HG03565 (cell line): ENCODE data around the gene GNB5.
"Not testable (repeated sequence)": the region's sequence is repeated elsewhere in the genome, so short reads cannot be mapped to it uniquely, and the experiment has no call there.

Source experiments
- ATAC-seq: cut with Tn5 transposase; IDR thresholded peaks from one replicate; pipeline ENCODE4 v1.9.1; 2021; ENCODE audit warnings: mild to moderate bottlenecking, moderate library complexity; ENCODE audit not compliant: unreplicated experiment

Gene GNB5

DNA sequence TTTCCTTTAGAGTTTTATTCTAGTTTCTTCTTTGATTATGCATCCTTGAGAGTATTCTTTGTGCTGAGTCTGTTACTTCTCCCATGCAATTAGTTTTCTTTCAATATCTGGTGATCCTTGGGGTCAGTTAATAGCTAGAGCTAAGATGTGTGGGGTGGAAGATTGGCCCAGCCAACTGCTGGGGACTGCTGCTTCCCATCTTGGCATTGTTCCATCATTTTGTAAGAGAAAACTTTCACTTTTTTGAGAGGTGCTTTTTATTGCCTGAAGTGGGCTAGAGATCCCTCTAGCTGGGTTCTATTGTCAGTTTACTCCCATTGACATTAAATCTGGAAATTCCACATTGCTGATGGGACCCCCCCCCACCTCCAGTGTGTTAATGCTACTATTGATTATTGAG lies 94.0 kb downstream of the GNB5 start:
- ATAC-seq = no peak

DNA sequence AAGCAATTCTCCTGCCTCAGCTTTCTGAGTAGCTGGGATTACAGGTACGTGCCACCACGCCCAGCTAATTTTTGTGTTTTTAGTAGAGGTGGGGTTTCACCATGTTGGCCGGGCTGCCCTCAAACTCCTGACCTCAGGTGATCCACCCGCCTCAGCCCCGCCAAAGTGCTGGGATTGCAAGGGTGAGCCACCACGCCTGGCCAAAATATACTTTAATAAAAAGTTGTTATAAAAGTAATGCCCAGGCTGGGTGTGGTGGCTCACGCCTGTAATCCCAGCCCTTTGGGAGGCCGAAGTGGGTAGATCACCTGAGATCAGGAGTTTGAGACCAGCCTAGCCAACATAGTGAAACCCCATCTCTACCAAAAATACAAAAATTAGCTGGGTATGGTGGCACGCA lies 94.7 kb downstream of the GNB5 start:
- ATAC-seq = not testable (repeated sequence)

DNA sequence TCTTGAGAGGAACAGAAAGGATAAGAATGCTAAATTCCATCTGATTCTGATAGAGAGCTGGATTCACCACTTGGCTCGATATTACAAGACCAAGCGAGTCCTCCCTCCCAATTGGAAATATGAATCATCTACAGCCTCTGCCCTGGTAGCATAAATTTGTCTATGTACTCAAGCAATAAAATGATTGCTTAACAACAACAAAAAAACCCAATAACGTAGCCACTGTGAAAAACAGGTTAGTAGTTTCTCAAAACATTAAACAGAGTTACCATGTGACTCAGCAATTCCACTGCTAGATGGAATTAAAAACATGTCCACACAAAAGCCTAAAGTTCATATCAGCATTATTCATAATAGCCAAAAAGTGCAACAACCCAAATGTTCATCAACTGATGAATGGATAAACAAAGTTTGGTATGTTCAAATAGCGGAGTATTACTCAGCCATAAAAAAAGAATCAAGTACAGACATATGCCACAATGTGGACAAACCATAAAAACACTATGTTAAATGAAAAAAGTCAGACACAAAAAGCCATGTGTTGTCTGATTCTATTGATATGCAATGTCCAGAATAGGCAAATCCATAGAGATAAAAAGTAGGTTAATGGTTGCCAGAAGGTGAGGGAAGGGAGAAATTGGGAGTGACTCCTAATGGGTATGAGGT lies 95.5 kb downstream of the GNB5 start:
- ATAC-seq = no peak

DNA sequence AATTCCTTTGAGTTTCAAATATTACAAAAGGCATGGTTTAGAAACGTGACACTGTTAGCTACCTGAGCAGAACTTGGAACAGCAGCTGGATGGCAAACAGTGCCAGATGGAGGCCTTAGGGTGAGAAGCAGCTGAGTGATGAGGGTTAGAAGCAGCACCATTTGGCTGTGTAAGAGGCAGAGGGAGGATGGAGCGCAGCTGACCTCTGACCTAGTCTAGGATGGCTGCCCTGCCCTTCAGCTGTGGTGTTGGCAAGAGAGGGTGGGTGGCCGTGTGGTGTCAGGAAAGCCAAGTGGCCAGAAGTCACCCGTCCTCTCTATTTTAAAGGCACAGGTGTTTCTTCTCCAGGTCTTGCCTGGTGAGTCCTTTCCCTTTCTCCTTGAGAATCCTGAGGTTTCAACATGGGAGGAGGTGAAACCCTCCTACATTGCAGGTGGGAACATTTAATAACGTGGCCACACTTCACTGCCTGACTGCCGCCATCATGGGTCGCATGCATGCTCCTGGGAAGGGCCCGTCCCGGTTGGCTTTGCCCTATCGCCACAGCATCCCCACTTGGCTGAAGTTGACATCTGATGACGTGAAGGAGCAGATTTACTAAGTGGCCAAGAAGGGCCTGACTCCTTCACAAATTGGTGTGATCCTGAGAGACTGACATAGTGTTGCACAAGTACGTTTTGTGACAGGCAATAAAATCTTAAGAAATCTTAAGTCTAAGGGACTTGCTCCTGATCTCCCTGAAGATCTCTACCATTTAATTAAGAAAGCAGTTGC lies 96.2 kb downstream of the GNB5 start:
- ATAC-seq = no peak

DNA sequence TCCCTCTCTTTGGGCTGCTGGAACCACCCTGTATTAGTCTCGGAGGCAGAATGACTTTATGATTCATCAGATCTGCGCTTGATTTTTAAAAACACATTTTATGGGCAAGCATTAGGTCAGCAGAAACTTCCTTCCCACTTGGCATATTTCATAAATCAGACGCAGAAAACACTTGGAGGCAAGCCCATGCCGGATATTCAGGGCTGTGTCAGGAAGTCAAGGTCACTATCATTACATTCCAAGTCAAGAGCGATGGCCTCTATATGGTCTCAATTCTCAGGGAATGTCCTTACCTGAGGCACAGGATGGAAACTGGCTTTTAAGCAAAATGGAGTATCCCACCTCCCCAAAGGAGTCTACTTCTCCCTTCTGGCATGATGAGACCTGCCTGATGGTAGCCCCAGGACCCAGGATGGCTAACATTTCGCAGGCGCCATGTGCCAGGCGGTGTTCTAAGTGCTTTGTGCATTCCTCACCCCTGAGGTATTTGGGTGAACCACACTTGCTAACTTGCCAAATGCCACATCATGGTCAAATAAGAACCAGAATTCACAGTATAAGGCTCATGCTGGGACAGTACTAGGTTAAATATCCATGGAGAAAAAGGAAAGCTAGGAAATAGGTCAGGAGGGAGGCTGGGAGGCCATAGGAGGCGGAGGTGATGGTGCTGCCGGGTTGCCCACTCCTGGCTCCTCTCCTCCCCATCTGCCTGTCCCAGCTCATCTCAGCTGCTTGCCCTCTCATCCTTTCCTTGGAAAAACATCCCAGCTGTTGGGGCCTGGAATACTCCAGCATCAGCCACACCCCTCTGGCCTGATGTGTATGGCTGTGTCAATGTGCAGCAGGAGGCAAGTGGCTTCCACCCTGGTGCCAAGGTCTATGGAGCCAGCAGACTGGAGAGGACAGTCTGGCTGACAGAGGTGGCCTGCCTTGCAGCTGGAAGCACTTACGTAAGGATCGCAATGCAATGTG lies 97.4 kb downstream of the GNB5 start:
- ATAC-seq = no peak

DNA sequence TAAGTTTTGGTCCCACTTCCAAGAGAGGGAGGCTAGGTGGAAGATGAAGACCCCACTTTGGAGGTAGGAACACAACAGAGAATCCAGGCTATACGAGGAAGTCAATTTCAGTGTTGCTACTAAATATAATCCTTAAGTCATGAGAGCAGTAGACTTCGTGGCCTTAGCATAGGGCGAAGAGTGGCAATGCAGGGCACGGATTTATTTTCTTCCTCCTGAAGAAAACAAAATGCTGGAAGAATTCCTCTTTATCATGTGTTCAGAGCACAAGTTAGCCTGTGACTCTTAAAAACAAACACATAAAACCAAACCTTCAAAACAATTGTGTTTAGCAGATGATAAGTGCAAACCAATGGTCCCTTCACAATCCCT lies 98.0 kb downstream of the GNB5 start:
- no peak for ATAC-seq

DNA sequence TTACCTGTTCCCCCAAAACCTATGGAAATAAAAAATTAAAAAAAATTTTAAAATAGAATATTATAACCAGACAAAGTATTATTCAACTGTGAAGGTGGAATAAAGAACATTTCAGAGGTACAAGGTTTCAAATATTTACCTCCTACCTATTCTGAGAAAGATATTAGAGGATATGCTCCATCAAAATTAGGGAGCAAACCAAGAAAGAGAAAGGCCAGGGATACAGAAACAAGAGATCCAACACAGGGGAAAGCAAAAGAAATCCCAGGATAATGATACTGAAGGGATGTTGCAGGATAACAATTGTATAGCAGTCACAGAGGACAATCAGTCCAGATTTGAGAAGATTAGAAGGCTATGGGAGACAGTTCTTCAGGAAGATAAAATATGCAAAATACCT lies 101.0 kb downstream of the GNB5 start:
- no peak for ATAC-seq

DNA sequence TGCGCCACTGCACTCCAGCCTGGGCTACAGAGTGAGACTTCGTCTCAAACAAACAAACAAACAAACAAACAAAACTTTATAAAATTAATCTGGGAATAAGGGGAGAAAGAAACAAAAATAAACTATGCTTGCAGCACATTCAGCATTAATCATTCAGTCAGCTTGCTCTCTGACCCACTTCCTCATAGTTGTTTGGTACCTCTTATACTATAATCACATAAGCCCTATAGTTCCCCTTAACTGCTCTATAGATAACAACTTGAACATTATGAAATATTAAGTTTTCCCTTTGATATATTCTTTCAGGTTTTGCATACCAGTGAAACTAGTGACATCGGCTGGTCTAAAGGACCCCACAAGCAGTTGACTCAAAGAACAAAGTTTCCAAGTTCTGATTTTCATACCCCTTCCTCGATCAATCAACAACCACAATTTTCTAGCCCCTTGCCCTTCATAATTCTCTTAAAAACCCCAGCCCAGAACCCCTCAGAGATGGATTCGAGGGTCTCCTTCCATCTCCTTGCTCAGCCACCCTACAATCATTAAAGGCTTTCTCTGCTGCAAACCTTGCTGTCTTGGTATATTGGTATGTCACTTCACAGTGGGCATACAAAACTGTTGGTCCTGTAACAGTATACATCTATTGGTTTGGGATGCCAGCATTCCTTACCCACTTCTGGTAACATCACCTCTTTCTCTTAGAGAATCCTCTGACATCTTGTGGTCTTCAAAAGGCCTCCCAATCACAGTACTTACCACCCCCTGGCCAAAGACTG lies 105.0 kb downstream of the GNB5 start:
- no peak for ATAC-seq

DNA sequence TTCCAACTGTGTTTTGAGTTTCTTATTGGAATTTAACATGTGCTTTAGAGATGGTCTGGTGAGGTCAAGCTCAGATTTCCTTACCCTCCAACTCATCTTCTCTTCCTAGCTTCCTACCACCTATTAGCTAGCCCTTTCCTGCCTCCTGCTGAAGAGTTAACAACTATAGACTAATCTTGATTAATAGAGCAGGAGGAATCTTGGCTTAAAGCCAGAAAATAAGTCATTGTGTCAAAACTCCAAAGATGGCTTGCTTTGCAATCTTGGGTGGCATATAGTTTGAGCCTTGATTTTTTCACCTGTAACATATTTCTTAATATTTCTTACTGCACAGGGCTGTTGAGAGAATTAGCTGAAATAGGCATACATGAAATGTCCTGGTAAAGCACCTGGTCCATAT lies 105.9 kb downstream of the GNB5 start:
- no peak for ATAC-seq

DNA sequence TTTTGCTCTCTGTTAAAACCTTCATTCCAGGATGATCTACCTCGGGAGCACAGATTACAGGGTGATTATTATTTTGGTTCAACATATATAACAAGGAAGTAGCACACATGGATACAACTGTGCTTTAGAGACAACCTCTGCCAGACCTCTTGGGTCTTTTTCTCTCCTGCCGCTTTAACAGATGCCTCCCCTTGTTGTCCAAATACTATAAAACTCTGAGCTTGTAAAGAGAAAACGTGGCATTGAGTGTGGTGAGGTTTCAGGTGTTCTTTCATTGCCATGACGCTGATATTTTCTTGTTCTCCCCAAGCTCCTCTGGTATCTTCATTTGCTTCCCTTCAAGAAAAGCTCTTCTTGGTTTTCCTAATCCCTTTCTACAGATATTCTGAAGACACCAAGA lies 107.6 kb downstream of the GNB5 start:
- no peak for ATAC-seq

DNA sequence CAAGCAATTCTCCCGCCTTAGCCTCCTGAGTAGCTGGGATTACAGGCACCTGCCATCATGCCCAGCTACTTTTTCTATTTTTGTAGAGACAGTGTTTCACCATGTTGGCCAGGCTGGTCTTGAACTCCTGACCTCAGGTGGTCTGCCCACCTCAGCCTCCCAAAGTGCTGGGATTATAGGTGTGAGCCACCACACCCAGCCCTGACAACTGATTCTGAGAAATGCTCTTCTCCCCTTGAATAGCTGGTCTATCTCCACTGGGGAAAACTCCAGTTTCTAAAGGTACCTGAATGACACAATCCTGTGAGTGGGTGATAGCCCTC lies 108.2 kb downstream of the GNB5 start:
- not testable (repeated sequence) for ATAC-seq

DNA sequence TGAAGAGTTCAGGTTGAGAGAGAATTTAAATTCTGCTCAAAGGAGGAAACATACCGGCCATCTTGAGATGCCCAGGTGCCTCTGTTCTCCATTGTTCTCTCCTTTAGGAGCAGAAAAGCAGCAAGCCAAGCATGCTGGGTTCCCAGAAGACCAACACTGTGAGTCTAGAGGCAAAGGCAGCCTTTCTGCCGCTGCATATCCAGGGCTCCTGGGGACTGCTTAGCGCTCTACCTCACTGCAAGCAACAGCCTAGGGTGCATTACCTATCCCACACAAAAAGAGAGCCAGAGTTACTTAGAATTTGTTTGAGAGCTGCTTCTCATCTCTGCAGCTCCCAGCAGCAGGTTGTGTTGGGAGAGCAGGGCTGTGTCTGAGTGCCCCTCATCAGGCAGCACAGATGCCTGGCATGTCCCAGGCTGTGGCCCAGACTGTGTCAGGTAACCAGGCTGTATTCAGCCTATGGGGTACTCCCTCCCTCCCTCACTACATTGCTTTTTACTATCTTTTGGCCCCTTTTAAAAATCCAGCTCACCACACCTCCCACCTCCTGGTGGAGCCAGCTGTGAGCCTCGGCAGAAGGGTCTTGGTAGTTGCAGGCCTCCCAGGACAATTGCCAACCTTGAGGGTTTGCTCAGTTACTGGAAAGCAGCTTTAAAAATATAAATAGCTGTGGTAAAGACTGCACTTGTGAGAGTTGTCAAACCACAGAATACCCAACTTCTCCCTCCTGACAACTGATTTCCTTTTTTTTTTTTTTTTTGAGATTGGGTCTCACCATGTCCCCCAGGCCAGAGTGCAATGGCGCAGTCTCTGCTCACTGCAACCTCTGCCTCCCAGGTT lies 108.8 kb downstream of the GNB5 start:
- peak; percentile 66 for ATAC-seq

DNA sequence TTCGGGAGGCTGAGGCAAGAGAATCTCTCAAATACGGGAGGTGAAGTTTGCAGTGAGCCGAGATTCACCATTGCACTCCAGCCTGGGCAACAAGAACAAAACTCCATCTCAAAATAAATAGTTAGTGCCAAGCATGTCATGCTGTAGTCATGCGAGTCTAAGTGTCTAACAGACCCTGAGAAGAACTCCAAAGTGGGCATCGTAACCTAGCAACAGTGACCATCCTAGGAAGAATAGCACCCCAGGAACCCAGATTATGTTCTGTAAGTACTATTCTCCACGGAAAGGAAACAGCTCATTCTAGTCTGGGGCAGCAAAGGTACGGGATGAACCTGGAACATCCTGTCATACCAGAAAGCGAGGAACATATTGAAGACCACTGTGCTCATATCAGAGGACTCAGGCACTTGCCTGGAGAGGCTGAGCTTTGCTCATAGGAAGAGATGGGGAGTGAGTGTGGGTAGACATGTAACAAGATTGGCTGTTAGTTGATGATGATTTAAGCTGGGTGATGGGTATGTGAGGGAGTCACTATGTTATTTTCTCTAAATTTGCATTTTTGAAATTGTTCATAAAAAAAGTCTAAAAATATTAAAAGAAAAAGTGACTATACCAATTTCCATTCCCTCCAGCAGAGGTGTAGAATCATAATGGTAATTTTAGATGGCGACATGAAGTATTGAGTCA lies 110.3 kb downstream of the GNB5 start:
- no peak for ATAC-seq

DNA sequence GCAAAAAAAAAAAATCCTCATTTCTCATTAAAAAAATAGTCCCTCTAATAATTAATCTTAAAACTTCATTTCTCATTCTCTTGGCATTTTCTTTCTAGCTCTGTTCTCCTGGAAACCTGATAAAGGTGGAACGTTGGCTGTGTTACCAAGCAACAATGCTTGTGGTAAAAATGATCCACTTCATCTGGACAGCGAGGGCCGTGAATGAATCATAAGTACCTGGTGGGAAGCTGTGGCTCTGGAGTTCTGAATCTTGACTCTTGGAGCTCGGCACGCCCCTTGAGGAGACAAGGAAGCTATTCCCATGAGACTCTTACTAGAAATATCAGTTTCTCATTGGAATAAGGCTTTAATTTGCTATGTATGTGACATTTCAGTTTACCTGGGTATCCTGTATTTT lies 111.2 kb downstream of the GNB5 start:
- no peak for ATAC-seq

DNA sequence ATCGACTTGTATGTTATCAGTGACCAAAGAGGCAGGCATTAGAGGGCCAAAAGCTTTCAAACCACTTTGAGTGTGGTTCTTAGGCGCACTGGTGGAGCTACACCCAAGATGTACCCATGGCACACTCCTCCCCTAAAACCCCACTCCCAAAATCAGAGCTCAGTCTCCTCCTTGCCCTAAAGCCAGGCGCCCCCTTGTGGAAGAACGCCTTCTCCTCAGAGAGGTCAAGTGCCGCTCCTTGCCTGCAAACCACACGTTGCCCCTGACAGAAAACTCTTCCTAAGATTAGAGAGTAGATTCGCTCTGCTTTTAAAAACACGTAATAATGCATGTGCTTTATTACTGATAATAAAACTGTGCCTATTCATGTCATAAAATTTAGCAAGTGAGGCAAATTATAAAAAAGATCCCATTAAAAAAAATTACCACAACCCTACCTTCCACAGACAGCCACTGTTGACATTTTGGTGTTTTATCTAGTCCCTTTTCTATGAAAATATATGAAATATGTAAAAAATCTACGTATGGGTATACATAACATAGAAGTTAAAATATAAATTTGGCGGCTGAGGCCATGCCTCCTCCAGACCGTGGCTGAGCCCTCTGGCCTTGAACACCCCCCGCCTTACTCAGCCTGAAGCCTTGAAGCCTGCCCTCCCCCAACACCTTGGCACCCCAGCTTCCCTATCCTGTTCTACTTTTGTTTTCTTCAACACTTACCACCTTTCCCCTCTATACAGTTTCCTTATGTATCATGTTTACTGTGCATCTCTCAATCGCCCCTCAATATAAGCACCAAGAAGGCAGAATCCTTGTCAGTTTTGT lies 112.1 kb downstream of the GNB5 start:
- ATAC-seq = no peak

DNA sequence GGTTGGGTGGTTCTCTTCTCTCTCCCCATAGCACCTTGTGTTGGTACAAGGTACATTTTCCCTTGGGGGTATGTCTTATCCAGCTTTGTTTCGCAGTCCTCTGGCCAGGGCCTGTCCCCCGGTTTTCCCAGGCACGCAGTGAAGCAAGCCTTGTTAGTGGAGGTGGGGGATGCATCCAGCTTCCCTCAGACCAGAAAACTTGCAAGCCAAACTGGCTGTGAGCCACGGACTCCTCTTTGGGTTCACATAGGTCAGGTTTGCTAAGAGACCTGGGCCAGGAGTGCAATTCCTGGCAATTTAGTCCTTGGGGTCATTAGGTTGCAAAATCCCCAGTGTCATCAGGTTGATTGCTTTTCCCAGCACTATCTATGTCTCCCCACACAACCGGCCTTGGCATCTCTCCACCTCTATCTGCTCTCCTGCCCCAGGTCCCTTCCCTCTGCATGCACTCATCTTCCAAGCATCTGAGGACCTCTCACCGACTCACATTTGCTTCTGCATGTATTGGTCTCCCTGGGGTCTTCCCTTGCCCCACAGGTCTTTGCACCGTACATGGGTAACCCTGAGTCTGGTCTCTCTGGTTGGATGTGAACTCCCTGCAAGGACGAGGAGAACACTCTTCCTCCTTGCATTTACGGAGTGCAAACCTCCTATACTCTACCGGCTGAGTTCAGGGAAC lies 112.9 kb downstream of the GNB5 start:
- ATAC-seq = no peak

DNA sequence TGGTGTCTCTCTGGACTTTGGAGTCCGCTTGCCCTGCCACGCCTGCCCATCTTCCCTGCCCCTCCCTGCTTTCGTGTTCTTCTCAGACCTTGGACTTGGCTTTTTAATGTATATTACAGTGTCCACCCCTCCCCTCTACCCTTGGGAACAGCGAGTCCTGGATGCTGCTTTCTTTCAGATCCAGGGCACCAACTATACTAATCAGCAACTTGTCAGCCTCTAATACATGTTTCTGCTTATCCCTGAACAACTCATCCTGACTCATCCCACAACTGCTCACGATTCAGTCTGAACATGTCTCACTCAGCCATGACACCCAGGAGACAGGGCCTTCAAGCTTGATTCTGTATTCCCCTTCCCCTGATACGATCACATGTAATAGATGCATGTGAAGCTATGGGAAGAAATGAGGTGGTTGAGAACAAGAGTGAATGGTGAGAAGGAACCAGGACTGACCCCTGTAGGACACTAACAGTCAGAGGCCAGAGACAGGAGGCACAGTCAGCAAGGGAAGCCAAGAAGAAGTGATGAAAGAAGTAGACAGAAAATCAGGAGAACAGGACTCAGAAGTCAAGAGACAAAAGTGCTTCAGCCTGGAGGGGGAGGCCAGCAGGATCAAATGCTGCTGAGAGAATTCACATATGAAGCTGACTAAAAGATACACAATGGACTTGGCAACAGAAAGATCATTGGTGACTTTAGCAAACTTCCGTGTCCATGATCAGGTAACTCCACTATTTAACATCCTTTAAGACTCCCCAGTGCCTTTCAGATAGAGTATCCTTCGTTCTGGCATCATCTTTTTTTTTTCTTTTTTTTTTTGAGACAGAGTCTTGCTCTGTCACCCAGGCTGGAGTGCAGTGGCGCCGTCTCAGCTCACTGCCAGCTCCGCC lies 114.1 kb downstream of the GNB5 start:
- ATAC-seq = no peak
